Islet of Langerhans (tissue), 1 donor: ENCODE results near the gene CPLX1.

Experiments
- FAIRE-seq: peaks from one replicate; lab custom pipeline; 2011; peaks lifted over from hg19 to GRCh38; lab: Jason Lieb, UNC

The CPLX1 gene

GRCh38 chr4:832108-832507 lies 6.2 kb upstream of the CPLX1 start:
- no peak for FAIRE-seq

DNA sequence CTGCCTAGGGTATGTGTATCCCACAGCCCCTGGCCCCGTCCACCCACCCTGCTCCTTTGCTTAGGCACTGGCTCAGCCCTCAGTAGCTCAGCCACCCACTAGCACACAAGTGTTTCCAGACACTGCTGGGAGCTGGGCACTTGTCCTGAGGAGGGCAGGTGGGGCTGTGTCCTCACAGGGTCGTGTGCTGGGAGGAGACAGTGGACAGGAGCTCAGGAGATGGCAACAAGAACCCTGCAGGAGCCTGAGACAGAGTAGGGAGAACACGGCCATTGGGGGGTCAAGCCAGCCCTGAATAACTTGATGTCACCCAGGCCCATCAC lies 5.5 kb upstream of the CPLX1 start:
- FAIRE-seq: no peak

DNA sequence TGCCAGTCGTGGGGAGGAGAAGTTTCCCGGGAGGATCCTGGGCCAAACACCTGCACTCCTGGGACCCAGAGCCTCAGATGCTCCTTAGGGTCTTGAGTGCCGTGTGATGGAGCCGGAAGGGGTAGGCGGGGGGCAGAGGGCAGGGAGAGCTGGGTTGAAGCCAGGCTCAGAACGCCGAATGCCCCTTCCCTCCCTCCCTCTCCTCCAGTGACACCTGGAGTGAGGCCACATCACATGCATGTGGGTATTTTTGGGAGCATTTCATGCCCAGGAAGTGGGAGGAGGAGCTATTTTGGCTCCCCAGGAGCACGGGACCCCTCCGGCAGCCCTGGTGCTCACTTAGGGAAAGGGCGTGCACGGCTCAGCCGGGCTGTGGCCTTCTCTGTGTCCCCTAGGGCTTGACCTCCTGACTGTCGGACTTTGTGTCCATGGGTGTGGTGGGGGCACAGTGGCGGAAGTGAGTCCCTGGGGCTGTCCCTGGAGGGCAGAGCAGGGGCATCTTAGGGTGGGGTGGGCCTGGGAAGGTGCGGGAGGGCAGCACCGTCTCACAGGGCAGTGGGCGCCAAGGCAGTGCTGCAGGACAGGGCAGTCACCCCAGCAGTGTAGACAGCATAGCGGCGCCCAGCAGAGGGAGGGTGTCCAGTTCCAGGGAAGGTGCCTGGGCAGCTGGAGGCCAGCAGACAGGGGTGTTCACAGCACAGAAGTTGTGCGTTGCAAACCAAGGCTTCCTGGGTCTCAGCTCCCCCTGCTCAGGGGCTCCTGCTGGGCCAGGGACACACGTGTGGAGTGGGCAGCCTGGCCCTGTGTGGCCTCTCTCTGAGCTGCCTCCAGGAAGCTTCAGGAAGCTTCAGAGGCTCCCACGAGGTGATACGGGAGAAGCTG lies 4.9 kb upstream of the CPLX1 start:
- no peak for FAIRE-seq

DNA sequence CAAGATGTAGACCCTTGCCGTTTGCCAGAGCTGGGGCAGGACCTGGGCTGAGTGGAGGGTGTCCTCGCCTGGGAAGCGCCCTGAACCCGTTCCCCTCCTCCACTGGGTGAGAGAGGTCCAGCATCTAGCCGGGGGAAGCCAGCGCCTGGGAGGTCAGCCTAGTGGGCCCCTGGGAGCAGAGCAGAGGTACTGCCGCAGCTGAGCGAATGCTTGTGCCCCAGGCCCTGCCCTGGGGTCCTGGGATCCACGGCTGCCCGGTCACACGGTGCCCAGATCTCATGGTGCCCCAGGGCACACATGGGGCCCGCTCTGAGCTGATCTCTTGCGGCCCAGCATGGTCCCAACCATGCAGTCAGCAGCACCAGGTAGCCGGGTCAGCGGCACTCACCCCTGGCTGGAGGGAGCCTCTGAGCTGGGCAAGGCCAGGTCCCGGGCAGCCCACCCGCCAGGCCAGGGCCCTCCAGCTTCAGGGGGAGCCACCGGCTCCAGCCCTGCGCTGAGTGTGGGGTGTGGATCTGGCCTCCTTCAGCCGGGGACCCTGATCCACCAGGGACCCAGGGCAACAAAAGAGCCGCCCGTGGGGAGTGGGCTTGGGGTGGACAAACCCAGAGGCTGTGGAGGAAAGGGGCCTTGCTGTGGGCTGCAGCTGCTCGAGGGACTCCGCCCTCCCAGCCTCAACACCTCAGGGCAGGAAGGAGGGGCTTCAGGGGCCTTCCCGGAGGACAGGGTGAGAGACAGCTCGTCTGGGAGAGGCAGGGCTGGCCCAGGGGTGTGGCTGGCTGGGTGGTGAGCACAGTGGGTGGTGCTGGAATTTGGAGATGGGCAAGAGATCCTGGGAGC lies 4.1 kb upstream of the CPLX1 start:
- no peak for FAIRE-seq

DNA sequence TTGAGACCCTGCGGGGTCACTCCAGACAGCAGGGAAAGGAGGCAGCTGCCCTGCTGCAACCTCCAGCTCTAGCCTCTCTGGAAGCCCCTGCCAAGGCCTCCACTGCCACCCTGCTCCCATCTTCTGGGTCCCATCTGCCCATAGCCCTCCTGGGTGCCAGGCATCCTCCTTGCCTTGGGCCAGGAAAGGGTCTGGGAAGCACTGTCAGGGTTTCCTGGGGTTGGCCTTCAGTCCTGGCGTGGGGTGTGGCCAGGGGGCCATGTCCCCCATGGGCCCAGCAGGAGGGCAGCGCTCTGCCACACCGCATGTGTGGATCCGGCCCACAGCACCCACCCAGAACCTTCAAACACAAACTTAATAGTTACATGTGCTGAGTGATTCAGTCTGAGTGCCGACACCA lies 3.4 kb upstream of the CPLX1 start:
- no peak for FAIRE-seq

GRCh38 chr4:828641-829271 lies 2.8 kb upstream of the CPLX1 start:
- no peak for FAIRE-seq

- no peak for FAIRE-seq
Measured at GRCh38 chr4:827209-828081, 1.5 kb upstream of the CPLX1 start.

GRCh38 chr4:826508-827208 lies 729 bp upstream of the CPLX1 start:
- FAIRE-seq: no peak

DNA sequence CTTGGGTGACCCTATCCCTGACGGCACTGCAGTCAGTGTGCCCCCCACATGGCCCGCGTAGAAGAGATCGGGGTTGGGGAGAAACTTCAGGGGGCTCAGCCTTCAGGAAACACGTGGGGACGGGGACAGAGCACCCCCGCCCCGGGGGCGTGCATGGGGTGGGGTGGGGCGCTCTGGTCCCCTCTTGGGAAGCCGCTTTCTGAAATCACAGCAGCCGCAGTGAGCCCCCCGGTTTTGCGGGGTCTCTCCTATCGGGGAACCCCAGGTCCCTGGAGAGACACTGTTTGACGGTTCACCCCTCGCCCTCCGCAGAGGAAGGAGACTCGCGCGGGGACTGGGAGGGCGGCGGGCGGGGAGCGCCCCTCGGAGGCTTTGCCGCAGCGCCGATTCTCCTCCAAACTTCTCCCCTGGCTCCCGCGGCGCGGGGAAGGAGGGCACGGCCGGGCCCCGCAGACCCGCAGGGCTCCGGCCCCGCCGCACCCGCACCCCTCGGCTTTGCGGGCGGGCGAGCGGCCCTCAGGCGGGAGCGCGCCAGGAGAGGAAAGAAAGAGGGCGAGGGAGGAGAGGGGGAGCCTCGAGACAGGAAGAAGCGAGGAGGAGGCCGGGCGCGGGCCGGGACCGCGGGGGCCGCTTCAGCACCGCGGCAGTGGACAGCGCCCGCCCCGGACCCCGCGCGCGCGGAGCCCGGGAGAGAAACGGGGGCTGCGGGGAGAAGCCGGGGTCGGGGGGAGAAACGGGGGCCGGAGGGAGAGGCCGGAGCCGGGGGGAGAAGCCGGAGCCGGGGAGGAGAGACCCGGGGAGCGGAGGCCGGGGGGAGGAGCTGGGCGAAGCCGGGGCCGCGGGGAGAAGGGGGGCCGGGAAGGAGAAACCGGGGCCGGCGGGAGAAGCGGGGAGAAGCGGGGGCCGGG lies 612 bp downstream of the CPLX1 start:
- no peak for FAIRE-seq

DNA sequence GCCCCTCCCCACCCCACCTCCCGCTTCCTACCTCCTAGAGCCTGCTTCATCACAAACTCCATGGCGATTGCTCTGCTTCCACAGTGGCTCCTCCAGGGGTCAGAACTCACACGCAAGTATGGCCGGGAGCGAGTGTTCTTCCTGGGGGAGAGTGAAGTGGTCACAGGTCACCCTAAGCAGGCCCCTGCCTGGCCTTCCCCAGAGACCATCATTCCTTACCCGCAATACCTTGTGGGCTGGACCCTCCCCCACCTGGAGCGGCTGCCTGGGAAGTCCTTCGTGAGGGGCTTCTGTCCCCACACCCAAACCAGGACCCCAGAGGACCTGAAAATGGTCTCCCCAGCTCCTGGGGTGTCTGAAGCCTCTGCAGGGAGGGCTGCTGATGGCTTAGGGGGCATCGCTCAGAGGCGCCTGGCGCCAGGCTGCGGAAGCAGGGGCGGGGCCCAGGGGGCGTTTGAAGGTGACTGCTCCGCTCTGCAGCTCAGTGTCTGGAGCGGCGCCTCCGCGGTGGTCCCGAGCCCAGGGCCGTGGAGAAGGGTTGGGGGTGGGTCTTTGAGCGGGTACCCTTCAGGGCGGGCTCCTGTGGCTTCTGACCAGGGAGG lies 1.4 kb downstream of the CPLX1 start:
- FAIRE-seq: no peak

DNA sequence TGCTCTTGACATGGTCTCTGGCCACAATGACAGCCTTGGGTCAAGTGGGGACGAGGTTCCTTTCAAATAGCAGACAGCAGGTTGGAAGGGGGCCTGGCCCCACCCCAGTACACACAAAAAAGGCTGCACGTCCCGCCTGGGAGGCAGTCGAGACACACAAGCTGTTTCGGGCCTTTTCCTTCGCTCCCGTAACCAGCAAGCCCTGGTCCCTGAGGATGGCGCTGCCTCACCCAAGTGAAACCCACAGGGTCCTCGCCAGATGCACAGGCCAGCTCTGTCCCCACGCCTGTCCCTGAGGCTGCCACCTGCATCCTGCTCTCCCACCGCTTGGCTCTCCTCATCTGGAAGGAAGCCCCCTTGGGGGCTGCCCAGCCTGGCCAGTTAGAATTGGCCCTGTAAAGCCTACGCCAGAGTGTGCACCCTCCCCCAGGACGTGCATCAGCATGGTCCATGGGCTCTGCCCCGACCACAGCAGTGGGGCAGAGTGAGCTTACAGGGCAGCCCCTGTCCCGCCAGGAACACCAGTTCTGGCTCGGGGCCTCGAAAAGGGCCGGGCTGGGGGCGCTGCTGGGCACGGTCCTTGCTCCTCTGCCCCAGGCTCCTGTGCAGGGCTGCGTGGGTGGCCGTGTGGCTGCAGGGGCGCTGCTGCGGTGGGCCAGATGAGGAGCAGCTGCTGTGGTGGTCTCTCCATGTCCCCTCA lies 2.0 kb downstream of the CPLX1 start:
- FAIRE-seq: no peak

- no peak for FAIRE-seq
Measured at GRCh38 chr4:823176-823760, 2.7 kb downstream of the CPLX1 start.

DNA sequence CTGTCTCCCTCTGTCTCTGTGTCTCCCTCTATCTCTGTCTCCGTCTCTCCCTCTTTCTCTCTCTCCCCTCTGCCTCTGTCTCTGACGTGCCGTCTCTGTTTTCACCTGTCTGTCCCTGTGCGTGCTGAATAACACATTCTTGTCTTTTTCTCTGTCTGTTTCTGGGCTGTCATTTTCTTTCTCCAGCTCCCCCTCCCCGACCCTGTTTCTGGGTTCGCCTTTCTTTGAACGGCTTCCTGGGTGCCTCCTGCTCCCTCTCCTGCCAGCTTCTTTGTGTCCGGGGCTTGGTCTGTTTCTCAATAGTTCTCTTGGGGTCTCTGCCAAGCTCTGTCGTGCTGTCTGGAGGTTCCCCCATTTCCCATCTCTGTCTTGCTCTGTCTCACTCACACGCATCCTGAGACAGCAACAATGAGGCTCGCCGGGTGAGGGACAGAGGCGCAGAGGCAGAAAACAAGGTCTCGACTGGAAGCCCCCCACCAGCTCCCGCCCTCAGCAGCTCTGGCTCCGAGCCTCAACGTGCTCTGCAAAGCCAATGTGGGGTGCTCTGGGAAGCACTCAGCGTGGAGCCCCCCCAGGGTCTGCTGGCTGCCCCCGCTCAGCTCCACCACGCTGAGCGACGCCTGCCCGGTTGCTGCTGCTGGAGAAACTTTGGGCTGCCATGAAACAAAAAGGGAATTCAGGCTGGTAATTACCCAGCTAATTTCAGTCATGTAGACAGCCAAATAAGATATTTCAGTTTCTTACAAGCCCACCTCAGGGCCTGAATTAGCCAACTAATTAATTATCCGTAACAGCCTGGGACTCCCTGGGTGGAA lies 3.4 kb downstream of the CPLX1 start:
- no peak for FAIRE-seq

GRCh38 chr4:821631-822030 lies 4.3 kb downstream of the CPLX1 start:
- no peak for FAIRE-seq

GRCh38 chr4:821181-821591 lies 4.7 kb downstream of the CPLX1 start:
- FAIRE-seq: no peak

DNA sequence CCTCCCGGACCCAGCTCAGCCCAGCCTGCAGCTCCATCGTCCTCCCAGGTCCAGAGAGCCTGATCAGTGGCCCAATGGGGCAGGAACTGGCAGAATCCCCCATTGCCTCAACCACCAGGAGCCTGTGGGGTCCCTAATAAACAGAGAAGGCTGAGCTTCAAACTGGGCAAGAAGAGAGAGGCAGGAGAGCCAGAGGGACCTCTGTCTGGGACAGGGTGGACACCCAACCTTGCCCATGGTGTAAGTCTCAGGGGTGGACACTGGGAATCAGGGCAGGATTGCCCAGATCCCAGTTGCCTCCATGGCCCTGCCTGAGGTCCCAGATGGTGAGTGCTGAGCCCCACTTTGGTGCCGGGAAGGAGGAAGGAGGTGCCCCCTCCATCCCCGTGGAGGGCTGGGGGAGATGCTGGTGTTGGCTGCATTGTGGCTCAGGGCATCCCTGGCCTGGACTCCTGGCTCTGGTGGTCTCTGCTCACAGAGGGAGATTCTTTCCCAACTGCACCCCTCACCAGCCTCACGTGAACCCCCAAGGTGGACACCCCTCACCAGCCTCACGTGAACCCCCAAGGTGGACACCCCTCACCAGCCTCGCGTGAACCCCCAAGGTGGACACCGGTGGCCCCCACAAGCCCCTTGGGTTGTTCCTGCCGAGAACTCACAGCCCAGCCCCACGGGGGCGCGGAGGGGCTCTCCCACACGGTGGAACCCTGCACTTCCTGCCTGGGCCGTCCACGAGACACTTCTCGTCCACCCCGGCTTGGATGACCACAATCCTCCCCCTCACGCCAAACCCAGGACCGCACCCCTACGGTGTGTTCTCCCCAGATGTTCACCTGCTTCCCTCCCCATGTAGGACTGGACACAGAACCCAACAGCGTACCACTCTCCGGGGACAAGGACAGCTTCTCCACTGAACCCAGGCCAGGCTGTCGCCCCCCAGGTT lies 5.4 kb downstream of the CPLX1 start:
- FAIRE-seq: no peak
